Stomach (tissue), 9 donors: Measurements from ENCODE around the gene FAM163B. TPM values are rescaled to one million over a fixed set of nuclear protein-coding genes. Genes with fewer than 3 reads are reported as not detected.

Source experiments
- DNase-seq, 2 donors: peaks; one replicate each; pipeline versions ENCODE4 v3.0.0 to v3.0.0-alpha.2; 2013 to 2019
- H3K27ac ChIP-seq, 5 donors: fragments of 200-600 bp in 4 of 5; sonication (generic) in 4 of 5; one replicate each; pipeline ENCODE4 v1.5.1; 2013 to 2019; ENCODE audit warnings: mild to moderate bottlenecking in 1 of 5, moderate library complexity in 1 of 5
- H3K27me3 ChIP-seq, 3 donors: fragments of 200-600 bp; sonication (generic); one replicate each; pipeline ENCODE4 v1.5.1; 2017 to 2019; ENCODE audit warnings: mixed run types in 1 of 3
- H3K36me3 ChIP-seq, 4 donors: fragments of 200-600 bp; sonication (generic); 1 replicate in 3 of 4; 2 replicates in 1 of 4; pipeline ENCODE4 v1.5.1; 2016 to 2019
- H3K4me1 ChIP-seq, 4 donors: fragments of 200-600 bp; sonication (generic); one replicate each; pipeline ENCODE4 v1.5.1; 2016 to 2019
- H3K4me3 ChIP-seq, 4 donors: fragments of 200-600 bp; sonication (generic) in 3 of 4; one replicate each; pipeline ENCODE4 v1.5.1; 2016 to 2019; ENCODE audit warnings: mild to moderate bottlenecking in 1 of 4
- H3K9me3 ChIP-seq, 4 donors: fragments of 200-600 bp; sonication (generic); one replicate each; pipeline ENCODE4 v1.5.1; 2016 to 2019
- CTCF ChIP-seq, 7 experiments: fragments of 450-650 bp in 4 of 7; fragments of 200-600 bp in 3 of 7; sonication (generic) in 3 of 7; IDR thresholded peaks; one replicate each; pipeline ENCODE4 v1.5.1; 2016 to 2019; ENCODE audit warnings: antibody characterized with exemption in 7 of 7, control low read depth in 2 of 7, mild to moderate bottlenecking in 1 of 7
- EP300 ChIP-seq: sonication (generic); formaldehyde crosslinking; IDR thresholded peaks from one replicate; pipeline ENCODE4 v1.6.1; 2017; ENCODE audit warnings: antibody characterized with exemption
- POLR2A ChIP-seq, 4 donors: fragments of 450-650 bp; IDR thresholded peaks; one replicate each; pipeline ENCODE4 v1.6.1; 2016; ENCODE audit warnings: antibody characterized with exemption in 4 of 4, control low read depth in 2 of 4, mild to moderate bottlenecking in 1 of 4, moderate library complexity in 1 of 4
- POLR2AphosphoS5 ChIP-seq, 3 donors: sonication (generic); formaldehyde crosslinking; IDR thresholded peaks; one replicate each; pipeline ENCODE4 v1.6.1; 2016; ENCODE audit warnings: antibody characterized with exemption in 3 of 3
- WGBS, 5 donors: extraction: QIAGEN DNeasy Blood & Tissue Kit in 3 of 5; methylation state at CpG; one replicate each; pipeline versions ENCODE4 v1.1.5 to v1.1.7; 2013 to 2018; 5-methylcytosine and 5-hydroxymethylcytosine counted together
- intact Hi-C: fragments of 100-400 bp; cut with DNase I; formaldehyde crosslinking; loops from one replicate; pipeline ENCODE4 v1.15.1; 2023; ENCODE audit warnings: low total_unique reads
- polyA plus RNA-seq, 3 donors: library from polyadenylated mRNA; stranded (reverse); fragments of 200-250 nt; gene quantifications; one replicate each; pipeline ENCODE4 v1.2.3, GENCODE V29; 2013
- total RNA-seq, 5 donors: library from RNA; depleted of rRNA; stranded (reverse); fragments of >200 nt; gene quantifications; one replicate each; pipeline versions ENCODE4 v1.1.0 to v1.2.3, GENCODE V29; 2014 to 2016
- donor health status: healthy with polysubstance abuse.
- donor health status: Bipolar disorder and iron deficiency.
- donor health status: healthy.

Gene FAM163B
- total and polyA plus RNA-seq, 8 donors, result not detected

GRCh38 chr9:133643978-133644760 lies 35.0 kb upstream of the FAM163B start:
- Histone ChIP-seq H3K27me3 (peaks cover 0 to 48% (median 4%) of the 10 kb centered on the region in 3 donors), H3K36me3 (no peaks in the 10 kb centered on the region), H3K9me3 (no peaks in the 10 kb centered on the region), H3K4me1 (no peaks in the 10 kb centered on the region), H3K4me3 (no peak overlapping the region), H3K27ac (no peak overlapping the region)
- intact Hi-C loops, result no loop called here
- TF ChIP-seq POLR2AphosphoS5 (IDR thresholded peaks at IDR 0.05), result no peak
- TF ChIP-seq CTCF (IDR thresholded peaks at IDR 0.05), result no peak
- no peak for TF ChIP-seq POLR2A (IDR thresholded peaks at IDR 0.05)
- no peak for TF ChIP-seq EP300
- 77 to 89% (median 81%) methylated on average over 20 to 23 of the region's 23 CpGs for WGBS, 5 donors
- no peak for DNase-seq

- no peak overlapping the region for H3K4me3 ChIP-seq
- no peak overlapping the region for H3K27ac ChIP-seq
- TF ChIP-seq POLR2A (IDR thresholded peaks at IDR 0.05), result no peak
- TF ChIP-seq POLR2AphosphoS5 (IDR thresholded peaks at IDR 0.05), result no peak
- no peak for TF ChIP-seq EP300
- TF ChIP-seq CTCF (IDR thresholded peaks at IDR 0.05), result no peak
- no peaks in the 10 kb centered on the region for H3K9me3 ChIP-seq
- intact Hi-C loops, result no loop called here
- H3K4me1 ChIP-seq, result no peaks in the 10 kb centered on the region
- 86 to 90% (median 89%) methylated on average over 13 to 20 of the region's 20 CpGs for WGBS, 5 donors
- peaks cover 0 to 44% (median under 1%) of the 10 kb centered on the region in 3 donors for H3K27me3 ChIP-seq
- DNase-seq, result no peak
- no peaks in the 10 kb centered on the region for H3K36me3 ChIP-seq
Measured at GRCh38 chr9:133643362-133643755, 34.2 kb upstream of the FAM163B start.

- H3K36me3 ChIP-seq, result no peaks in the 10 kb centered on the region
- WGBS, 5 donors, result 68 to 87% (median 69%) methylated on average over 12 to 16 of the region's 16 CpGs
- H3K27me3 ChIP-seq, result peaks cover 0 to 39% (median 0%) of the 10 kb centered on the region in 3 donors
- TF ChIP-seq POLR2AphosphoS5 (IDR thresholded peaks at IDR 0.05) (no peak), EP300 (no peak), CTCF (IDR thresholded peaks at IDR 0.05) (no peak), POLR2A (IDR thresholded peaks at IDR 0.05) (no peak)
- no peaks in the 10 kb centered on the region for H3K4me1 ChIP-seq
- no peak overlapping the region for H3K4me3 ChIP-seq
- intact Hi-C loops, result no loop called here
- no peaks in the 10 kb centered on the region for H3K9me3 ChIP-seq
- no peak overlapping the region for H3K27ac ChIP-seq
- no peak for DNase-seq
Measured at GRCh38 chr9:133642708-133643361, 33.6 kb upstream of the FAM163B start.

GRCh38 chr9:133641861-133642595 lies 32.8 kb upstream of the FAM163B start:
- intact Hi-C loops, result no loop called here
- DNase-seq, result no peak

More at GRCh38 chr9:133641861-133642595, 32.8 kb upstream of the FAM163B start:
- Histone ChIP-seq H3K4me3 (no peak overlapping the region), H3K9me3 (no peaks in the 10 kb centered on the region), H3K27me3 (peaks cover 0 to 31% (median 0%) of the 10 kb centered on the region in 3 donors), H3K4me1 (no peaks in the 10 kb centered on the region), H3K36me3 (no peaks in the 10 kb centered on the region), H3K27ac (no peak overlapping the region)
- WGBS, 5 donors, result 84 to 86% (median 86%) methylated on average over 18 to 25 of the region's 25 CpGs
- TF ChIP-seq POLR2A (IDR thresholded peaks at IDR 0.05) (no peak), CTCF (IDR thresholded peaks at IDR 0.05) (no peak), POLR2AphosphoS5 (IDR thresholded peaks at IDR 0.05) (no peak), EP300 (no peak)
